SIG-M5 treated with dmso at 0.1 percent for 504 hours (cell line): Measurements from ENCODE around the gene SETX.
"Not testable (repeated sequence)": the region's sequence is repeated elsewhere in the genome, so short reads cannot be mapped to it uniquely, and the experiment has no call there.

Source experiments
- DNase-seq: peaks from one replicate; lab custom pipeline; 2025; ENCODE audit not compliant: unreplicated experiment; lab: John Stamatoyannopoulos, UW

SETX gene

DNA sequence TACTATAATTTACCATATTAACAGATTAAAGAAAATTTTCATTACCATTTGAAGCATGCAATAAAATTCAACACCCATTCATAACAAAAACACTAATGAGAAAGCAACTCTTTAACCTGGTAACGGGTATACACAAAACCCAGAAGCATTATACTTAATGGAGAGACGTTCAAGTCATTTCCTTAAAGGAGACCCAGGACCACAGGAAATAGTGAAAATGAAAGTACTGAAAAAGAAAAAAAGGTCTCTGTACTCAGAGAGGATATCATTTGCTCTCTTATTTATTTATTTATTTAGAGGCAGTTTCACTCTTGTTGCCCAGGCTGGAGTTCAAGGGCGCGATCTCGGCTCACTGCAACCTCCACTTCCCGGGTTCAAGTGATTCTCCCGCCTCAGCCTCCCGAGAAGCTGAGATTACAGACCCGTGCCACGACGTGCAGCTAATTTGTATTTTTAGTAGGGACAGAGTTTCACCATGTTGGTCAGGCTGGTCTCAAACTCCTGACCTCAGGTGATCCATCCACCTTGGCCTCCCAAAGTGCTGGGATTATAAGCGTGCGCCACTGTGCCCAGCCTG lies 61.6 kb downstream of the SETX start:
- no peak for DNase-seq

DNA sequence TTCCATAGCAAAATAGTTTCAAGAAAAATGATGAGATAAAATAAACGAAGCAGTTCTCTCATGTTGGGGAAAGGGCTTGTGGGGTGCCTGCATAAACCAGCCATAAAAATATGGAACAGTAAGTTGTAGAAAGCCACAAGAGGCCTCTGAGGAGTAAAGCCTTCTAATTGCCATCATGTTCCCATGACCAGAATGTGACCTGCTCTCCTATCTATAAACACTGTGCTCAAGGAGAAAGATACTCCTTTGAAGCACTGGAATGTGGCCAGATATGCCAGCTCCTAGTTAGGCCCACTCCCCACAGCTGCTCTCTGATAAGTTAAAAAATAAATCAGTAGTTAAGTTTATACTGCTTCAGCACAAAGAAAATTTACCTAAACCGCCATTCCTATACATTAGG lies 65.8 kb downstream of the SETX start:
- DNase-seq = no peak

DNA sequence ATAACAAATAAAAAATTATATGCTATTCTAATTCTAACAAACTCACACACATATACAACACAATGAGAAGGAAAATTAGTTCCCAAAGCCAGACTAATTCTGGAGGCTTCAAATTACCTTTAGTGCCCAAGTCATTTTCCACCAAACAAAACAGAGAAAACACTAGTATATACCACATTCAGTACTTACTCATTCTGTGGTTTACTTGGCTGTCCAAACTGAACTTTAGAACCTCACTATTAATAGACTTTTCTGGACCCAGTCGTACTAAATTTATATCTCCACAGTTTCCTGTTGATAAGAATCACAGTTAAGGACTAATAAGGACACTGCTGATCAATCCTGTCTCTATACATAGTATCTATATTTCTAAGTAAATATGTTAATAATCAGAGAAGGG lies 66.4 kb downstream of the SETX start:
- no peak for DNase-seq

DNA sequence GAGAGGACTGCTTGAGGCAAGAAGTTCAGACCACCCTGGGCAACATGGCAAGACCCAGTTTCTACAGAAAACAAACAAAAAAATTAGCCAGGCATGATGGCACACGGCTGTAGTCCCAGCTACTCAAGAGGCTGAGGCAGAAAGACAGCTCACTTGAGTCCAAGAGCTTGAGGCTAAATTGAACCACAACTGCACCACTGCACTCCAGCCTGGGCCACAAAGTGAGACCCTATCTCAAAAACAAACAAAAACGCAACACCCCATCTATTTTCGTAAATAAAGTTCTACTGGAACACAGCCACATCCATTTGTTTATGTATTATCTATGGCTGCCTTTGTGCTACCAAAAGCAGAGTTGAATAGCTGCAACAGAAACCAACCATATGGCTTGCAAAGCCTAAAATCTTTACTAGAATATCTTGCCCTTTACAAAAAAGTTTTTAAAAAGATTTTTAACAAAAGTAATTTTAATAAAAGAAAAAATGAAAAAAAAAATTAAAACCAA lies 67.5 kb downstream of the SETX start:
- no peak for DNase-seq

DNA sequence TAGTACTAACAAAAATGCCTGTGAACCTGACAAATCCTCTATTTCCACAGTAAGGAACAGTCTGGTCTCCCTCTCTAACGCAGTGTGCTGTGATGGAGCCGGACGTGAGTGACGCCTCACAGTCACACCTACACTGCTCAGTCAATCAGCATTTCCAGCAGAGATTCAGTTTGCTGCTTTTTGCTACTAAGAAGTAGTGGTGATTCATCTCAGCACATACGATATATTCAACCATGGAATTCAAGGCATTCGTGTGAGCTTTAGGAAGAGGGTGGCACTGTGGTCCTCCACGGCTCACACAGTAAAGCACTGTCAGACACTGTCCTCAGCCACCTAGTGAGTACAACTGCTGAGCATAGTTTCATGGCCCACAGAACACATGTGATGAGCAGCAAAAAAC lies 70.9 kb downstream of the SETX start:
- no peak for DNase-seq

DNA sequence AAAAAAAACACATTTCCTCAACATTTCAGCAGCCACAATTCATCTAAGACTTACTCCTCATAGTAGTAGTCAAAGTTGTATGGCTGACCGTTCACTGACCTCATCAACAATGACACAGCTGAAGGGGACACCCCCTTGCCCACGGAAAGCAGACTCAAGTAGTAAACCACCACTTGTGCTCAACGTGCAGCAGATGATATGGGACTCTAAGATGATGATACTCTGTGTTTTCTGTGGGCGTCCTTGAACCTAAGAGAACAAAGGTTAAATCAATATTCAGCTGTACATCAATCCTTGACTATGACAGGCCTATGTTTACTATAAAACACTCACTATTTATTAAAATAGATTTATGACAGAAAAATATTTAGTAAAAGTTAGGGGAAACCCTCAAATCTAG lies 71.6 kb downstream of the SETX start:
- no peak for DNase-seq

DNA sequence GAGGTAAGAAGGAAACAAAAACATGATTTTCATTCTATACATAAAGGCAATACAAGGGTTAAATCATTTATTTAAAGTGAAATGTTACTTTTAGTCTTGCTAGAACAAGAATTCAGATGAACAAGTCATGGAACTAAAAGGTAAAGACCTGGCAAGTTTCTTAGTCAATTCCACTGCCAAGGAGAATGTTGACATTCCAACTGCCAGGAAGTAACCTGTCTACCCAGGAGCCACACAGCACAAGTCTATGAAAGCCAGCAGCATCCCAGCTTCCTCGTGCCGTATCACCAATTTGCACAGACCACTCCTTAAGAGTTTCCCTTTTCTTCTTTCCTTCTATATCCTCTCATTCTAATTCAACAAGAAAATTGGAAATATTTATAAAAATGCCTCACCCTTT lies 79.9 kb downstream of the SETX start:
- no peak for DNase-seq

DNA sequence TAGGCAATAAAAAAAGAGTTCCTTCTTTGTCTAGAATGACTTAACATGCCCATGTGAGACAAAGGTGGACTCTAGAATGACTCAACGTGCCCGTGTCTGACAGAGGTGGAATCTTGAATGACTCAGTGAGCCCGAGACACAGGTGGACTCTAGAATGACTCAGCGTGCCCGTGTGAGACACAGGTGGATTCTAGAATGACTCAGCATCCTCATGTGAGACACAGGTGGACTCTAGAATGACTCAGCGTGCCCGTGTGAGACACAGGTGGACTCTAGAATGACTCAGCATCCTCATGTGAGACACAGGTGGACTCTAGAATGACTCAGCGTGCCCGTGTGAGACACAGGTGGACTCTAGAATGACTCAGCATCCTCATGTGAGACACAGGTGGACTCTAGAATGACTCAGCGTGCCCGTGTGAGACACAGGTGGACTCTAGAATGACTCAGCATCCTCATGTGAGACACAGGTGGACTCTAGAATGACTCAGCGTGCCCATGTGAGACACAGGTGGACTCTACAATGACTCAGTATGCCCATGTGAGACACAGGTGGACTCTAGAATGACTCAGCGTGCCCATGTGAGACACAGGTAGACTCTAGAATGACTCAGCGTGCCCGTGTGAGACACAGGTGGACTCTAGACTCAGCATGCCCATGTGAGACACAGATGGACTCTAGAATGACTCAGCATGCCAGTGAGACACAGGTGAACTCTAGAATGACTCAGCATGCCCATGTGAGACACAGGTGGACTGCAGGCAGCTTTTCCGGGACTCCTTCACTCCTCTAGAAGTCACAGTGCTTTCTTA lies 84.9 kb downstream of the SETX start:
- DNase-seq = not testable (repeated sequence)

DNA sequence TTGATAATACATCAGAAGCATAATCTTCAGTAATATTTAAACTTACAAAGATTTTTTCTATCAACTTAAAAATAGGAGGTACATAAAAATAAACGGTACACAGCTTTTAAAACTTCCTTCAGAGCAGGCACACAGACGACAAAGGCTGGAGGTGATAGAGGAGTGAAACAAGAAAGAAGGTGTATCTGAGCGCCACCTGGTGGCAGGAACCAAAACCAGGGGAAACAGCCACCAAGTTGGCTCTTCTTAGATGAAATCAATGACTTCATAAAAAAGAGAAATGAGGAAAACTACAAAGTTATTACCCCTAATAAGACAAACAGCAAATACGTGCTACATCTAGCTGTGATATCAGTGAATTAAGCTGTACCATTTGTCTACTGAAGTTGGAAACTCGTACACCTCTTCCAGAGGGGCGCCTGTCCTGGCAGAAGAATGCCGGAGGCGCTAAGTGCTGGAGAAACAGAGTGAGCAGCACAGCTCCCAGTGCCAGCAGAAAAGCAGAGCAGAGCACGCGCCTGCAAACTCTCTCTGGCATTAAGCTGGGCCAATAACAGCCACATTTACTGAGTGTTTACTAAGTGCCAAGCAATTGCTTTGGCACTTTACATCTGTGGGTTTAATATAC lies 85.9 kb downstream of the SETX start:
- peak; percentile 63 for DNase-seq

DNA sequence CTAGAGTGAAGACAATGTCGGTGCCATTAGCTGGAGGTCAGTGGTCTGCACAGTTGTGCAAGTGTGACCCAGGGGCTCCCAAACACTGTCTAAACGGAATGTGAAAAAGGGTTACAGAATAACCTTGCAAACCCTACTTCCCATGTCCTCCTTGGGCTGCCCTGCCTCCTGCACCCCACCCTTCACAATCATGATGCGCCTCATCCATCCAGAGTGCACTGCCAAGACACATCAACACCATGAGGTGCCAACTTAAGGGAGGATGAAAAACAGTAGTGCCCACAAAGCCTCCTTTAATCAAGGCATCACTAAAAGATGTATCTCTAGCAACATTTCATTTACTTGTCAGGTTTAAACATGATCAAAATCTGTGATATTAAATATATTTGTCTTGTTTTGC lies 87.1 kb downstream of the SETX start:
- DNase-seq = no peak

DNA sequence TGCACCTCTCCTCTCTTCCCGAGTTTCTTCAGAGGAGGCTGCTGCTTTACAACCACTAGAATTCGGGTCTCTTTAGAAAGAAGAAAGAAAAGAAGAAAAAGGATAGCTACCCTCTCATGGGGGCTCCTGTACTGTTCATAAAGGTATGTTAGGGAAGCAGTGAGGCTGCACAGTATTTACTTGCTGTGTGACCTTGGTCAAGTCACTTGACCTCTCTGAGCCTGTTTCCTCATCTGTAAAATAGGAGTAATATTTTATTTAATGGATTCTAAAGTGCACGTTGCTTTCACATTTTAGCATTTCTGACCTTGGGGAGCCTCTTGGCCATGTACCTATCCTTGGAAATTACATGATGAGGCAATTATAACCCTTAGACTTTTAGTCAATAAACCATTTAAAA lies 88.8 kb downstream of the SETX start:
- no peak for DNase-seq

DNA sequence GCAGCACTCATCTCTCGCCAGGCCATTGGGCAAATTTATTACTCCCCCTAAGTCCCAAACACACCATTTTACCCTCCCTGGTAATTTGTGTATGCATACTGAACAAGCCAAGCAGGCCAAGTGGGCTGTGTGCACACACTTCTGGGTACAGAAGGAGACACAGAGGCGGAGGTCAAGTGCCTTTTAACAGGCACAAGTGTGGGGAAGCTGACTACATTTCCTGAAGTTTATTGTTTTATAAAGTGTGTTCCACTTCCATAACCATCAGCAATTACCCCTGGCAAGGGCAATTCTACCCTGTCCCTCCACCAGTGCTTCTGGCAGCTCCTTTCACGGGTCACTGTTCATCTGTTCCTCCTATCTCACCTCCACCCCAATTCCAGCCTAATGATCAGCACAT lies 93.9 kb downstream of the SETX start:
- DNase-seq = no peak

DNA sequence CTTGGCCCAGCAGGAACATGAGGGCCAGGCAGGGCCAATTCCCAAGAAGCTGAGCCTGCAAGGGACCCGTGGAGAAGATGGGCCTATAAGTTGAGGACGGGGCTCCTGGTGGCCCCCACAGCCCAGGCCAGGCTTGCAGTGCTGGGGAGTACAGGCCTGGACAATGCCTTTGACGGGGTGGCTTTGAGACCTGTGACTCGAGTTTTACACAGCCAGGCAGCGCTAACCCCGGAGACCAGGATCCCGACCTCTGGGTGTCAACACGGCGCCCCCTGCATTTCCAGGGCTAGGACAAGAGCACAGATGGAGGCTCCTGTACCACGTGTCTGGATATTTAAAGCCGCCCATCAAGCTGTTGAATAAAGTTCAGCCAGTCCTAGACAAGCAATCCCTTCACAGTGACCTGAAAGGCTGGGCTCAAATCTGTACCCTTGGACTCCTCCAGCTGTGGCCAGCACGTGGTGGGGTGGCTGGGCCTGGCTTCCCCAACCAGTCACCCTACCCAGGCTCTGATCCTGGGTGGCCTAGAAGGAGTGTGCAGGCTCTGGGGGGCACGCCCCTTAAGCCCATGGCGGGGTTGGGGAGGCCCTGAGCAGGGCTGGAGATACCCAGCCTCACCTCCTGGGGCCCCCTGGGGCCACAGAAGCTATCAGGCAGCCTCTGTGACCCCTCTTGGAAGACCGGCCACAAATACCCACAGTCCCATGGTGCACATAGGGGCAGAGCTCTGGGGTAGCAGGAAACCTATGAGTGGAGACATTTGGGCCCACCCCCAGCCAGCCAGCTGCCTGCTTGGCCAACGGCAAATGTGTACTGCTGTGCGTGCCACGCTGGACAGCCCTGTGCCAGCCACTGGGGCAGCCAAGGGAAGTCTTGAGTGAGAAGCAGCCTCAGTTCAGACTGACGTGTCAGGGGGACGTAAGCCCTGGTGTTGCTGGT lies 104.2 kb downstream of the SETX start:
- no peak for DNase-seq

DNA sequence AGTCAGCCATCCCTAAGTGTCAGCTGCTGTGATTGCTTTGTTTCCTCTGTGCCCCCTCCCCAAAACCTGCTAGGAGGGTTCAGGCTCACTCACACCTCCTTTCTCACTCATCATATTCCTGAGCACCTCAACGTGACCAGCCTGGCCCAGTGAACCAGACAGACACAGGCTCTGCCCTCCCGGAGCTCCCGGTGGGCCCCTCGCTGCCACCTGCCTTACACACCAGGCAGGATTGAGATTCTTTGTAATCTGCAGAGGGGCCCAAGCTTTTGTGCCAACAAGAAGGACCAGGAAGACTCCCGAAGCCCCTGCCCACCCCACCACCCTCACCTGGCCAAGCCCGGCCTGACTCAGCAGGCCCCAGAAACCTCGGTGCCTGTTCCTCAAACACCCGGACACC lies 105.1 kb downstream of the SETX start:
- DNase-seq = no peak

DNA sequence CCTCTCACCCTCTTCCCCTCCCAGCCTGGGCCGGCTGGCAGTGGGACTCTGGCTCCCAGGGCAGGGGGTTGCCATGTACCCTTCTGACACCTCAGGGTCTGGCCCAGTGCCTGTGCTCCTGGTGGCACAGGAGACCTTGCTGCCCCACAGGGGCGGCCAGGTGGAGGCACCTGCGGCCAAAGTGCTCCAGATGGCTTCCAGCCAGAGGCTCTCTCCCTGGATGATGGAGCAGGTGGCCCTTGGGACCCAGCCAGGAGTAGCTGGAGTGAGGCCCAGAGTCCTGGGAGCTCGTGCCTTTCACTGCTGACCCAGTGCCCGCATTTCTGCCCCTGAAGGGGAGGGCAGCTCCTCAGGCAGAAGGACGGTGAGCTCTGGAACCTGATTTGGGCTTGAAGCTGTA lies 105.7 kb downstream of the SETX start:
- DNase-seq = no peak

DNA sequence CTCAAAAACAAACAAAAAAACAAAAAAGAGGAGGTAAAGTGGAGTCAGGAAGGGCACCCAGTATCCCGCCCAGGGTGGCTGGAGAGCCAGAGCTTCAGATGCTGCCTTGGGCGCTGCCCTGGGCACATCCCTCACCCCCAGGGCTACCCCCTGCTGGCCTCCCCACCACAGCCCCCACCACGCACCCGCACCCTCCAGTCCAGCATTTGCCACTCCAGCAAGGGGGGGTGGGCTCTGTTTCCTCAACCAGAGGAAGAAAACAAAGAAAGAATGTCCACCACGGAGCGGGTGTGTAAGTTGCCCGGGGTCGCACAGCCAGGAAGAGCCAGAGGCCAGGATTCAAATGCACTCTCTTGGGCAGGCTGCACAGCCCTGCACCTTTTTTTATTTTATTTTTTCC lies 106.8 kb downstream of the SETX start:
- DNase-seq = no peak

DNA sequence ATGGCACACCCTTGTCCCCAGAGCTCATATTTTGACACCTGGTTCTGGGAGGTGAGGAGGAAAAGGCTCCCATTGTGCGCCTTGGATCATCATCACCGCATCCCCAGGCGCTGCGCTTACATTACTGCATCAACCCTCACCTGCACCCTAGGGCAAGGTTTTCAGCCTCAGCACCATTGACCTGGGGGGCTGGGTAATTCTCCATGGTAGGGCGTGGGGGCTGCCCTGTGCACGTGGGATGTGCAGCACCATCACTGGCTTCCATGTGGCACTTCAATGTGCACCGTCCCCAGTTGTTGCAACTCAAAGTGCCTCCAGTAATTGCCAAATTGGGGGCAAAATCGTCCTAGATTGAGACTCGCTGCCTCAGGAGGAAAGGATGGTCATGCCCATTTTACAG lies 109.3 kb downstream of the SETX start:
- no peak for DNase-seq

DNA sequence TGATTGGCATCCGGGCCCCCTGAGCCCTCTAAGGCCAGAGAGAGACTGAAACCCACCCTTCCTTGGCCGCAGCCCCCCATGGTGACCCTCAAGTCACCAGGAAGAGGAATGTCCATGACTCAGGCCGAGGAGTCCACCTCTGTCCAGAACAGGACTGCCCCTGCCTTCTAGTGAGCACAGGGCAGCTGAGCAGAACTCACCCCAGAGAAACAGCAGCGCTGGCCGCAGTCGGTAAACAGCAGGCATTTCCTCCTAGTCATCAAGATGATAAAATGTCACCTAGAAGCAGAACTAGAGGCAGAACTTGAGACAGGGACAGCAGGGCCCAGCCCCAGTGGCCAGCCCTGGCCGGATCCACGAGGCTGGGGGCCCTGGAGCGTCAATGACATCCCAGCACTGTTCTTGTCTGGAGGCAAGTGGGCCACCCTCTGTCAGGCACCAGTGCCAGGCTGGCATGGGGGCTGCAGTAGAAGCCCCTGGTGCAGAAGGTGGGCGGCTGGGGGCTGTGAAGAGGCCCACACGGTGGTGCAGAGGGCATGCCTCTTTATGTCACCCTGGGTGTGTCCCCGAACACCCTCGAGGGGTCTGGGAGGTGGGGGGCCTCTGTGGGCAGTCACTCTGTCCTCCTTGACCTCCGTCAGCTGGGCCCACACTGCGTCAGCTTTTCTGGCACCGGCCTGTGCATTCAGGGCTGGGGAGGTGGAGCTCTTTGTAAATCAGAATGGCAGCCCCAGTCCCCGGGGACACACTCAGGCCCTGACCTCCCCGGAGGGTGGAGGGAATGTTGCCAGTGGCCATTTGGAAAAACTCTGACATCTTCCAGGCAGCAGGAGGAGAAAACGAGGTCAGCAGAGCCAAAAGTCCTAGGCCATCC lies 110.0 kb downstream of the SETX start:
- no peak for DNase-seq

DNA sequence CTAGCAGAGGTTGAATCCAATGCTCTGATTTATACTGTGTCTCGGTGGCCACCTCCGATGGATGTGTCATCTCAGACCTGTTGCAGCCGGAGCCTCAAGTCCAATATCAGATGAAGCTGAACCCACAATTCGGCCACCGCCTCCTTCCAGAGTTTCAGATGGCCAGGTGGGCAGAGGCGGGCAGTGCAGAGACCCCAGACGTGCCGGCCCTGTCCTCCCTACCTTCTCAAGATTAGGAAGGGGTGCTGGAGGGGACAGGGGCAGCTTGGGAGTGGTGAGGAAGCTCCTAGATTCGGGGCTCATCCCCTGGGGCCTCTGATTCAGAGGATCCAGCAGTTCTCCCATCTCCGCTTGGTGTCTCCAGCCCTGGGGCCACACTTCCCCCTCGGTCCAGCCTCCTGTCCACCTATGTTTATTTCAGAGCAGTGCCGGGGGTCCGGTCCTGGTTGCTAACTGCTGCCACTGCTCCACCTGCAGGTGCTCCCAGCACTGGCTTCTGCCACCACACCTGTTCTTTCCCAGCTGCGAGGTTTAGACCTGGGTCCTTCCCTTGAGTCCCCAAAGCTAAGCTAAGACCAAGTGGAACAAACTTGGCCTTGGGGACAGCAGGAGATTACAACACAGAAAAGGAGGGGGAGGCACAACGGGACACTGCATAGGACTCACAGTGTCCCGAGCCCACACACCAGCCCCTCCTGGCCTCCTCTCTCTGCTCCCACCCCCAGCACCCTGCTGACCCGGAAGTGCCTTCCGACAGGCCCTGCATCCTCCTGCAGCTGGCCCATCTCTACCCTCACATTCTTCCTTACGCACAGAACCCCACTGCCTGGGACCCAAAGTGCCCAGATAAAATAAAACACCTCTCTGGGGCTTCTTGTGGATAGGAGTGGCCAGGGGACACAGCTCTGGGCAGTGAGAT lies 111.4 kb downstream of the SETX start:
- no peak for DNase-seq
